Hepatocyte (in vitro differentiated cells): ENCODE measurements around the gene PLRG1.

Experiments
- CTCF ChIP-seq: fragments of 200-600 bp; sonication (generic); IDR thresholded peaks from 2 replicates; pipeline ENCODE4 v1.5.1; 2016; ENCODE audit warnings: antibody characterized with exemption, mild to moderate bottlenecking; ENCODE audit not compliant: poor library complexity
- EZH2 ChIP-seq: fragments of 200-600 bp; sonication (generic); IDR thresholded peaks from 2 replicates; pipeline ENCODE4 v1.6.1; 2016; ENCODE audit warnings: antibody characterized with exemption, mild to moderate bottlenecking, borderline replicate concordance
- EZH2phosphoT487 ChIP-seq: fragments of 200-600 bp; sonication (generic); IDR thresholded peaks from one replicate; pipeline ENCODE4 v1.6.1; 2018; ENCODE audit warnings: antibody characterized with exemption, mild to moderate bottlenecking, low read depth, moderate library complexity; ENCODE audit not compliant: unreplicated experiment, severe bottlenecking

GRCh38 chr4:154491341-154492271 is 58.6 kb downstream of the PLRG1 start, which contains the start of gene DCHS2:
- TF ChIP-seq EZH2phosphoT487 = no peak
- no peak for TF ChIP-seq CTCF
- no peak for TF ChIP-seq EZH2
